Heart left ventricle (tissue), 13 donors: ENCODE measurements around the gene HSD17B13.

Experiments used
- POLR2A ChIP-seq, 2 donors: fragments of 450-650 bp; IDR thresholded peaks; one replicate each; pipeline ENCODE4 v1.6.1; 2017; ENCODE audit warnings: antibody characterized with exemption in 2 of 2, mild to moderate bottlenecking in 2 of 2, moderate library complexity in 2 of 2
- TF ChIP-seq, protein P1 (sequence below), 12 donors: fragments of 200-600 bp; sonication (generic) in 4 of 12; IDR thresholded peaks; one replicate each; pipeline versions ENCODE4 v1.5.0 to v1.8.0; 2018 to 2022; ENCODE audit warnings: antibody characterized with exemption in 12 of 12, mild to moderate bottlenecking in 5 of 12
- donor health status: ischemic (EF 13 %, LVEDD 7.1; RV severe dilation, severe dysfunction).
- donor health status: DM: no; HTN: yes; CAD: no.
- donor health status: DM: no; HTN: no; CAD: no.
- donor health status: ischemic (EF 25% LVEDD 6.9; RV normal size, moderate dysfunction).
- donor health status: ischemic (EF 25% LVEDD 5.7; RV mildly dilated, moderate dysfunction).
- donor health status: ischemic (EF 35%, LVEDD 5.7; RV mildly dilated, moderate dysfunction).
- donor health status: nonischemic (EF 11% LVEDD 7.7; RV severe dilation, severe dysfunction).
- donor health status: DM: yes; HTN: yes; CAD: no.
- donor health status: PGD.
- donor health status: ischemic (EF 29% LVEDD 5.4; RV normal size, mild dysfunction).
- donor health status: nonischemic (EF 23%, LVEDD 6.1; RV moderate dilation, normal function).

DNA sequence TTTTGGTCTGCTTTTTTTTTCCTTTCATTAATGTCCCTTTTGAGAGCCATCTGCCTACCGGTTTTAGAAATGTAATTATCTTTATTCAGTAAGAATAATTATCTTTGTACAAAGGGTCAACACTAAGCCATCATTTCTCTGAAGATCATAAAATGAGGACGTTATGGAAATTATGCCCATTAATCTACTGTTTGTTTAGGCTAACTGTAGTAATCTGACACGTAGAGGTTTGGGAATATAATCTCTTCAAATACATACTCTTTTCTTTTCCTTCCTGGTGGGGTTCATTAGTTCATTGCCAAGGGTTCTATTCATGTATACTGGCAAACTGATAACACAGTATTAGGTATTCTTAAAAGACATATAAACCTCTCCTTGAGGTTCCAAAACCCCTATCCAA lies 3.8 kb upstream of the HSD17B13 start:
- TF ChIP-seq, protein P1, sequence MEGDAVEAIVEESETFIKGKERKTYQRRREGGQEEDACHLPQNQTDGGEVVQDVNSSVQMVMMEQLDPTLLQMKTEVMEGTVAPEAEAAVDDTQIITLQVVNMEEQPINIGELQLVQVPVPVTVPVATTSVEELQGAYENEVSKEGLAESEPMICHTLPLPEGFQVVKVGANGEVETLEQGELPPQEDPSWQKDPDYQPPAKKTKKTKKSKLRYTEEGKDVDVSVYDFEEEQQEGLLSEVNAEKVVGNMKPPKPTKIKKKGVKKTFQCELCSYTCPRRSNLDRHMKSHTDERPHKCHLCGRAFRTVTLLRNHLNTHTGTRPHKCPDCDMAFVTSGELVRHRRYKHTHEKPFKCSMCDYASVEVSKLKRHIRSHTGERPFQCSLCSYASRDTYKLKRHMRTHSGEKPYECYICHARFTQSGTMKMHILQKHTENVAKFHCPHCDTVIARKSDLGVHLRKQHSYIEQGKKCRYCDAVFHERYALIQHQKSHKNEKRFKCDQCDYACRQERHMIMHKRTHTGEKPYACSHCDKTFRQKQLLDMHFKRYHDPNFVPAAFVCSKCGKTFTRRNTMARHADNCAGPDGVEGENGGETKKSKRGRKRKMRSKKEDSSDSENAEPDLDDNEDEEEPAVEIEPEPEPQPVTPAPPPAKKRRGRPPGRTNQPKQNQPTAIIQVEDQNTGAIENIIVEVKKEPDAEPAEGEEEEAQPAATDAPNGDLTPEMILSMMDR (IDR thresholded peaks at IDR 0.05) = no peak
- no peak for TF ChIP-seq POLR2A (IDR thresholded peaks at IDR 0.05)
